SK-N-MC (cell line): ENCODE results near the gene MACROD2.

Experiments used
- DNase-seq: peaks from one replicate; pipeline ENCODE4 v3.0.0-alpha.2; 2011; ENCODE audit warnings: low read depth, low spot score
- H3K27ac ChIP-seq: fragments of 200-600 bp; sonication (generic); 2 replicates; pipeline ENCODE4 v1.5.1; 2016; ENCODE audit warnings: mixed run types
- H3K36me3 ChIP-seq: fragments of 200-600 bp; sonication (generic); 2 replicates; pipeline ENCODE4 v1.6.1; 2017; ENCODE audit warnings: antibody characterized with exemption, low read length, mixed read lengths; ENCODE audit not compliant: insufficient read depth
- H3K4me3 ChIP-seq: fragments of 200-600 bp; sonication (generic); 2 replicates; pipeline ENCODE4 v1.5.1; 2016
- H3K9ac ChIP-seq: fragments of 200-600 bp; sonication (generic); 2 replicates; pipeline ENCODE4 v1.8.0; 2017; ENCODE audit warnings: mixed run types, mixed read lengths; ENCODE audit not compliant: insufficient read length
- H3K9me3 ChIP-seq: fragments of 200-600 bp; sonication (generic); 2 replicates; pipeline ENCODE4 v1.6.1; 2017; ENCODE audit warnings: low read depth, mild to moderate bottlenecking, antibody characterized with exemption, low read length, moderate library complexity, mixed read lengths
- EZH2 ChIP-seq: fragments of 200-600 bp; sonication (generic); IDR thresholded peaks from one replicate; pipeline ENCODE4 v1.6.1; 2017; ENCODE audit warnings: antibody characterized with exemption
- FOXP2 ChIP-seq: optimal IDR thresholded peaks from 2 replicates; pipeline ENCODE3; 2011; ENCODE audit warnings: mild to moderate bottlenecking, moderate library complexity; ENCODE audit not compliant: insufficient read depth; ENCODE audit errors: extremely low read length, control extremely low read depth
- POLR2AphosphoS5 ChIP-seq: IDR thresholded peaks from 2 replicates; pipeline ENCODE4 v1.6.1; 2012; ENCODE audit warnings: mild to moderate bottlenecking, low read depth, low read length, borderline replicate concordance

MACROD2 gene

GRCh38 chr20:15267935-15268334 is 1272.6 kb downstream of the MACROD2 start:
- TF ChIP-seq FOXP2 (no peak), POLR2AphosphoS5 (no peak), EZH2 (no peak)
- no peak overlapping the region for H3K27ac ChIP-seq
- no peak overlapping the region for H3K4me3 ChIP-seq
- no peaks in the 10 kb centered on the region for H3K36me3 ChIP-seq
- no peak overlapping the region for H3K9ac ChIP-seq
- no peak for DNase-seq
- H3K9me3 ChIP-seq: no peaks in the 10 kb centered on the region

GRCh38 chr20:15278041-15278440 is 1282.7 kb downstream of the MACROD2 start:
- Histone ChIP-seq H3K27ac (no peak overlapping the region), H3K9ac (no peak overlapping the region), H3K36me3 (no peaks in the 10 kb centered on the region), H3K9me3 (no peaks in the 10 kb centered on the region), H3K4me3 (no peak overlapping the region)
- no peak for TF ChIP-seq POLR2AphosphoS5
- TF ChIP-seq FOXP2: no peak
- no peak for TF ChIP-seq EZH2
- no peak for DNase-seq

- Histone ChIP-seq H3K36me3 (no peaks in the 10 kb centered on the region), H3K9me3 (no peaks in the 10 kb centered on the region), H3K27ac (no peak overlapping the region), H3K4me3 (no peak overlapping the region), H3K9ac (no peak overlapping the region)
- DNase-seq: no peak
- TF ChIP-seq EZH2: no peak
- TF ChIP-seq POLR2AphosphoS5: no peak
- TF ChIP-seq FOXP2: no peak
These were observed 1292.0 kb downstream of the MACROD2 start for GRCh38 chr20:15287329-15287728.

GRCh38 chr20:15288106-15288505 is 1292.8 kb downstream of the MACROD2 start:
- Histone ChIP-seq H3K27ac (no peak overlapping the region), H3K9me3 (no peaks in the 10 kb centered on the region), H3K36me3 (no peaks in the 10 kb centered on the region), H3K9ac (no peak overlapping the region), H3K4me3 (no peak overlapping the region)
- DNase-seq: no peak
- TF ChIP-seq FOXP2 (no peak), POLR2AphosphoS5 (no peak), EZH2 (no peak)

- Histone ChIP-seq H3K9me3 (no peaks in the 10 kb centered on the region), H3K27ac (no peak overlapping the region), H3K9ac (no peak overlapping the region), H3K4me3 (no peak overlapping the region), H3K36me3 (no peaks in the 10 kb centered on the region)
- DNase-seq: no peak
- TF ChIP-seq EZH2 (no peak), POLR2AphosphoS5 (no peak), FOXP2 (no peak)
These were observed 1294.0 kb downstream of the MACROD2 start for GRCh38 chr20:15289337-15289736.

- H3K9ac ChIP-seq: no peak overlapping the region
- H3K36me3 ChIP-seq: no peaks in the 10 kb centered on the region
- H3K9me3 ChIP-seq: no peaks in the 10 kb centered on the region
- TF ChIP-seq POLR2AphosphoS5 (no peak), FOXP2 (no peak), EZH2 (no peak)
- no peak for DNase-seq
- no peak overlapping the region for H3K27ac ChIP-seq
- no peak overlapping the region for H3K4me3 ChIP-seq
These were observed 1297.1 kb downstream of the MACROD2 start for GRCh38 chr20:15292405-15292804.

GRCh38 chr20:15296422-15296821 is 1301.1 kb downstream of the MACROD2 start:
- Histone ChIP-seq H3K36me3 (no peaks in the 10 kb centered on the region), H3K9me3 (no peaks in the 10 kb centered on the region), H3K9ac (no peak overlapping the region), H3K4me3 (no peak overlapping the region), H3K27ac (no peak overlapping the region)
- TF ChIP-seq EZH2 (no peak), POLR2AphosphoS5 (no peak), FOXP2 (no peak)
- DNase-seq: no peak

- H3K9me3 ChIP-seq: no peaks in the 10 kb centered on the region
- H3K36me3 ChIP-seq: no peaks in the 10 kb centered on the region
- TF ChIP-seq POLR2AphosphoS5: no peak
- TF ChIP-seq FOXP2: no peak
- no peak for TF ChIP-seq EZH2
- H3K27ac ChIP-seq: no peak overlapping the region
- DNase-seq: no peak
- H3K9ac ChIP-seq: no peak overlapping the region
- H3K4me3 ChIP-seq: no peak overlapping the region
These were observed 1302.0 kb downstream of the MACROD2 start for GRCh38 chr20:15297059-15297875.
